ENCODE measurements around the gene TFEB. TPM values are rescaled to one million over a fixed set of nuclear protein-coding genes. Genes with fewer than 3 reads are reported as not detected.

The TFEB gene
- total RNA-seq, 4 donors from 2014 or later = 17.6 to 47.9 (median 22.9) TPM

GRCh38 chr6:41693281-41694240 is 41.8 kb downstream of the TFEB start:
- TF ChIP-seq CTCF (IDR thresholded peaks at IDR 0.05) (no peak), POLR2A (IDR thresholded peaks at IDR 0.05) (no peak)
- H3K4me3 ChIP-seq = no peak overlapping the region
- peaks cover 0 to 25% (median 0%) of the 10 kb centered on the region in 3 donors for H3K36me3 ChIP-seq
- H3K4me1 ChIP-seq = no peaks in the 10 kb centered on the region
- DNase-seq = peak in 1 of 3 donors; percentile 15
- H3K27me3 ChIP-seq = no peaks in the 10 kb centered on the region
- no peaks in the 10 kb centered on the region for H3K9me3 ChIP-seq
- no peak overlapping the region for H3K27ac ChIP-seq

GRCh38 chr6:41692730-41693129 is 42.7 kb downstream of the TFEB start:
- no peak for DNase-seq
- Histone ChIP-seq H3K4me3 (no peak overlapping the region), H3K4me1 (no peaks in the 10 kb centered on the region), H3K9me3 (no peaks in the 10 kb centered on the region), H3K36me3 (peaks cover 0 to 25% (median 0%) of the 10 kb centered on the region in 3 donors), H3K27me3 (no peaks in the 10 kb centered on the region), H3K27ac (no peak overlapping the region)
- no peak for TF ChIP-seq POLR2A (IDR thresholded peaks at IDR 0.05)

- Histone ChIP-seq H3K9me3 (no peaks in the 10 kb centered on the region), H3K4me1 (no peaks in the 10 kb centered on the region), H3K27me3 (no peaks in the 10 kb centered on the region), H3K36me3 (peaks cover 0 to 30% (median 0%) of the 10 kb centered on the region in 3 donors), H3K4me3 (no peak overlapping the region), H3K27ac (no peak overlapping the region)
- peak in 1 of 3 donors; percentile 7 for DNase-seq
- TF ChIP-seq POLR2A (IDR thresholded peaks at IDR 0.05) (no peak), CTCF (IDR thresholded peaks at IDR 0.05) (no peak)
Measured at GRCh38 chr6:41692080-41692675, 43.2 kb downstream of the TFEB start.

GRCh38 chr6:41691426-41692079 is 43.9 kb downstream of the TFEB start:
- DNase-seq = no peak

GRCh38 chr6:41690541-41691330 is 44.7 kb downstream of the TFEB start:
- Histone ChIP-seq H3K36me3 (peaks cover 0 to 43% (median 0%) of the 10 kb centered on the region in 3 donors), H3K27me3 (no peaks in the 10 kb centered on the region), H3K4me3 (no peak overlapping the region), H3K4me1 (no peaks in the 10 kb centered on the region), H3K9me3 (no peaks in the 10 kb centered on the region), H3K27ac (no peak overlapping the region)
- TF ChIP-seq CTCF (IDR thresholded peaks at IDR 0.05) = no peak
- TF ChIP-seq POLR2A (IDR thresholded peaks at IDR 0.05) = no peak
- peak in 1 of 3 donors; percentile 37 for DNase-seq

More at GRCh38 chr6:41691426-41692079, 43.9 kb downstream of the TFEB start:
- Histone ChIP-seq H3K27ac (no peak overlapping the region), H3K27me3 (no peaks in the 10 kb centered on the region), H3K9me3 (no peaks in the 10 kb centered on the region), H3K4me3 (no peak overlapping the region), H3K4me1 (no peaks in the 10 kb centered on the region), H3K36me3 (peaks cover 0 to 37% (median 0%) of the 10 kb centered on the region in 3 donors)
- TF ChIP-seq CTCF (IDR thresholded peaks at IDR 0.05) (no peak), POLR2A (IDR thresholded peaks at IDR 0.05) (no peak)

Measured in Peyer's patch (tissue), 4 donors.